Fibroblast of villous mesenchyme (primary cell): ENCODE results near the gene ADCYAP1. TPM values are rescaled to one million over a fixed set of nuclear protein-coding genes. Genes with fewer than 3 reads are reported as not detected.
A peak's percentile ranks its signal among the peaks of the same experiment; 100 is the strongest.
"Not testable (repeated sequence)": the region's sequence is repeated elsewhere in the genome, so short reads cannot be mapped to it uniquely, and the experiment has no call there.

Experiments used
- DNase-seq: peaks from one replicate; pipeline ENCODE4 v3.0.0-alpha.2; 2010; ENCODE audit warnings: low read depth
- H3K4me3 ChIP-seq: 2 replicates; pipeline ENCODE4 v1.5.1; 2011; ENCODE audit warnings: low read depth, mild to moderate bottlenecking, low read length
- CTCF ChIP-seq: IDR thresholded peaks from 2 replicates; pipeline ENCODE4 v1.5.1; 2012; ENCODE audit warnings: low read depth, mild to moderate bottlenecking, low read length; ENCODE audit not compliant: insufficient read depth
- total RNA-seq: library from RNA; depleted of rRNA; stranded (reverse); fragments of >200 nt; gene quantifications from 2 replicates; pipeline ENCODE4 v1.2.3, GENCODE V29; 2012

The ADCYAP1 gene
- total RNA-seq, result not detected in 2 replicates

GRCh38 chr18:904218-905090 is at the start of gene ADCYAP1:
Gene ADCYAP1, plus strand, starts transcription at chr18:904871. Its CDS starts 516 bp downstream, at chr18:905387.
- TF ChIP-seq CTCF, result no peak
- H3K4me3 ChIP-seq, result no peak within 1 kb of the TSS
- DNase-seq, result no peak

- no peak overlapping the region for H3K4me3 ChIP-seq
- no peak for TF ChIP-seq CTCF
- DNase-seq, result no peak
Measured at GRCh38 chr18:857986-858385, 46.7 kb upstream of the ADCYAP1 start.

GRCh38 chr18:864872-865273 is 39.8 kb upstream of the ADCYAP1 start:
- TF ChIP-seq CTCF, result peak; percentile 100
- peak; percentile 74 for DNase-seq
- no peak overlapping the region for H3K4me3 ChIP-seq

- no peak for TF ChIP-seq CTCF
- DNase-seq, result no peak
- H3K4me3 ChIP-seq, result no peak overlapping the region
Measured at GRCh38 chr18:867257-867656, 37.4 kb upstream of the ADCYAP1 start.

- not testable (repeated sequence) for H3K4me3 ChIP-seq, DNase-seq
Measured at GRCh38 chr18:873426-873825, 31.2 kb upstream of the ADCYAP1 start.

- no peak for TF ChIP-seq CTCF
- DNase-seq, result no peak
Measured at GRCh38 chr18:875912-876311, 28.8 kb upstream of the ADCYAP1 start.

GRCh38 chr18:877238-877637 is 27.4 kb upstream of the ADCYAP1 start:
- no peak for TF ChIP-seq CTCF
- no peak overlapping the region for H3K4me3 ChIP-seq
- no peak for DNase-seq

More at GRCh38 chr18:875912-876311, 28.8 kb upstream of the ADCYAP1 start:
- H3K4me3 ChIP-seq, result no peak overlapping the region
